Activated CD4-positive, alpha-beta T cell treated with anti-CD3 and anti-CD28 coated beads, Interleukin-2, amount 50 U/mL, for 1 hour (primary cell): ENCODE measurements around the gene NKX2-1.

Experiments used
- DNase-seq: peaks from one replicate; pipeline ENCODE4 v3.0.0-alpha.2; 2020

Gene NKX2-1

GRCh38 chr14:36517242-36518030, 2.6 kb downstream of the NKX2-1 start:
- DNase-seq, result no peak

- no peak for DNase-seq
These were observed 3.3 kb downstream of the NKX2-1 start for GRCh38 chr14:36516719-36517241.

- no peak for DNase-seq
These were observed 3.9 kb downstream of the NKX2-1 start for GRCh38 chr14:36515896-36516718.

DNA sequence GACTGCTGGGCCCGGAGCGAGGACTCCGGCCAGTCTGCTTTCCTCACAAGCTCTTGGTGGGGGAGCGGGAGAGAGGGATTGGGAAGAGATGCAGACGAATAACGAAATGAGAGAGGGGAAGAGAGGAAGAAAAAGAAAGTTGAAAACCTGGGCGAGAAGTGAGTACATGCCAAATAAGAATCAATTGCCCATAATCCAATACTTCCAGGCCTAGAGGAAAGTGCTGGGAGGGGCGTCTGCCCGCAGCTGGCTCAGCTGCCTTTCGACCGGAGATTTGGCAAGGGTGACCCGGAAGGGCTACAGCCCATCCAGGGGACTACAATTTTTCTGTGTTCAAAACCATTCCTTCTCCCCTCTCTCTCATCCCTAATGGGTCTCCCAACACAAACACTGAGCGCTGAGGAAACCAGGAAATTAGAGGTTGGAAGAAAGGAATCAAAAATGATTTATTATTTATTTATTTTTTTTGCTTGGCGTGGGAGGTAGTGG, 4.9 kb downstream of the NKX2-1 start:
- no peak for DNase-seq

GRCh38 chr14:36514278-36515104, 5.5 kb downstream of the NKX2-1 start:
- DNase-seq, result no peak

DNA sequence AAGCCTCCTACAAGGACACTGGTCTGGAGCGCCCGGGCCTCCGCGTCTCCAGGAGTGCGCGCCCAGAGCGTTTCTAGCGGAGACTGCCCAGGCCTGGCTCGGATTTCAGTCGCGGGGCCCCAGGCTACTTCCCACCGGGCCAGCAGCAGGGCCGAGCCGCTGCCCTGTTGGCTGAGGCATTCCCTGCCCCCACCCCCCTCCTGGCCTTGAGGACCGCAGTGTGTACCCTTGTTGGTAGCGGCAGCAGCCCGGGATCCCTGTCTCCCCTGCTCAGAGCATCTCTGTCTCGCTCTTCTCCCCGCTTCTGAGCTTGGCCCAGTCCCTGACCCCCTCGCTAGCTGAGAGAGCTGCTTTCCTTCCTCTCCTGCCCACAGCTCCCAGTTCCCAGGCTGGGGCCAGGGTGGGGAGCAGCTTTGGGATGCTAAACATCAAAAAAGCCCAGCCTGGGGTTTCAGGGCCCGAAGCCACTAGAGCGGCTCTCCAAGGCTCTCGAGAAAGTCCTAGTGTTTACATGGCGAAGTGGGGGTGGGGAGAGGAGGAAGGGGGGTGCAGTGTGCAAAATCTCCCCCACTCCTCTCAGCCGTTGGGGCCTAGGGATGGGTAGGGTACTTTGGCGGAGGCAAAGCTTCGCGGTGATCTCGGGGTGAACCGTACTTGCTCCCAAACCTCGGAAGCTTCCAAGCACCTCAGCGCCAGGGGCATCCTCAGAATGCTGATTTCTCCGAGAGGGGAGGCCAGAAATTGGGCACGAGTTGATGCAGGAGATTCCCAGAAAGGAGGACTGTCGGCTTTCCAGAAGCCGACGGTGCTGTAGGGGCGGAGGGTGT, 6.4 kb downstream of the NKX2-1 start:
- no peak for DNase-seq

DNA sequence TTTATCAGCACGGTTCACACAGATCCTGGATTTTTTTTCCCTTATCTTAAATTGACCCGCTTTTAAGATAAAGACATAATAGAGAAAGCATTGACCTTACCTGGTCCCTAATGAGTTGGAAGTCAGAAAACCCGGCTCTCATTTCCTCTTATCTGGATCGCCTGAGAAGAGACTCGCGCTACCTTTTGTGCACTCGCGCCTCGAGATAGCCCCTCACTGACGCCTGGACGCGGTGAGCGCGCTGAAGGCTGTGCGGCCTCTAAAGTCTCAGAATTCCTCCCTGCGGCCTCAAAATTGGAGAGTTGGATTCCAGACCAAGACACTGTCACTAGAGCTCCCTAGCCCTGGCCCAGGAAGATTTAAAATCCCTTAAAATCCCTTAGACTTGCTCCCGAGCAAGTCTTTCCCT, 7.0 kb downstream of the NKX2-1 start:
- DNase-seq, result no peak

DNA sequence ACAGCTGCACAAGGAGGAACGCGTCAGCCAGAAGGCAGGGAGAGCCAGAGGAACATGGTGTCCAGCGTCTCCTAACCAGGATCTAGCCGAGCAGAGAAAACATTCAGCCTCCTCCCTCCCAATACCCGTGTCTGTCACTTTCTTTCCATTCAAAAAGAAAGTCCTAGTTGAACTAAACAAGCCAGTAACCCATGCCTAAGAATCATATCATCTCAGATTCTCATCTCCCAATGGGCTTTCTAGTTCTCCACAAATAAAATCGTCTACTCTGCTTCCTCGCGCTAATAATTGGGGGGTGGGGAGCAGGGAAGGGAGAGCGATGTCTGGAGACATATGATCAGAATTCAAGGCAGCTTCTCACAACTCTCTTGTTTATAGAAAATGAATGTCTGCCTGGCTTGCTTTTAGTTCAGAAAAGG, 7.4 kb downstream of the NKX2-1 start:
- DNase-seq, result no peak

- no peak for DNase-seq
These were observed 7.9 kb downstream of the NKX2-1 start for GRCh38 chr14:36511981-36512584.

GRCh38 chr14:36510874-36511273, 9.2 kb downstream of the NKX2-1 start:
- no peak for DNase-seq

DNA sequence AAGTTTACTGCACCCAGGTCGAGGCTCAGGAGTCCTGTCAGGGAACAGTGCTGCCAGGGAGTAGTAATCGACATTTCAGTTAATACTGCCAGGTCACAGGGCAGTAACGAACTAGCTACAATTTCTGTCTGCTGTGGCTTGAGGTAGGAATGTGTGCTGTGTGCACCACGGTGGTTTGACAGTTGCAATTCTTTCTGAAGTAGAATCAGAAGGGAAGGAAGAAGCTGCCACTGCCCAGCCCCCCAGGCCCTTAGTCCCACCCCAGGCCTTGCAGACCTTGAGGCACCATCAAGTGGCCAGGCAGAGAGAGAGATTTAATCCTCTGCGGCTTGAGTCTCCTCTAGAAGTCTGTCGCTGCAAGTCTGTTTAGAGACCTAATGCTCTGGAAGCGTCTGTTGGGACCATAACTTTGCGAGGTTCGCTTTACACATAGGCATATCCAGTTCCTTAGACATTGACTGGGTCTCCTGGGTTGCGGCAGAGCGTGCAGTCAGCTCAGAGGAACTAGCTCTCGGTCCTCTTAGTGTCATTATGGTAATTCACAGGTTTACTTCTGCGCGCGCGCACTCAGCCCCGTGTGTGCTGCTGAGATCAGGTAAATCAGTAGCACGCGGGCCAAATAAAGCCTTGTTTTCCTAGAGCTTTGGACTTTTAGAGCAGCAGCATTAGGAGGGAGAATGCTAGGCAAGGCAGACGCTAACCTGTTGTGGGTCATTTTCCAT, 9.8 kb downstream of the NKX2-1 start:
- DNase-seq, result no peak

- no peak for DNase-seq
These were observed 10.7 kb downstream of the NKX2-1 start for GRCh38 chr14:36509069-36509917.

GRCh38 chr14:36508418-36509068, 11.5 kb downstream of the NKX2-1 start:
- no peak for DNase-seq

- no peak for DNase-seq
These were observed 12.1 kb downstream of the NKX2-1 start for GRCh38 chr14:36507847-36508417.

DNA sequence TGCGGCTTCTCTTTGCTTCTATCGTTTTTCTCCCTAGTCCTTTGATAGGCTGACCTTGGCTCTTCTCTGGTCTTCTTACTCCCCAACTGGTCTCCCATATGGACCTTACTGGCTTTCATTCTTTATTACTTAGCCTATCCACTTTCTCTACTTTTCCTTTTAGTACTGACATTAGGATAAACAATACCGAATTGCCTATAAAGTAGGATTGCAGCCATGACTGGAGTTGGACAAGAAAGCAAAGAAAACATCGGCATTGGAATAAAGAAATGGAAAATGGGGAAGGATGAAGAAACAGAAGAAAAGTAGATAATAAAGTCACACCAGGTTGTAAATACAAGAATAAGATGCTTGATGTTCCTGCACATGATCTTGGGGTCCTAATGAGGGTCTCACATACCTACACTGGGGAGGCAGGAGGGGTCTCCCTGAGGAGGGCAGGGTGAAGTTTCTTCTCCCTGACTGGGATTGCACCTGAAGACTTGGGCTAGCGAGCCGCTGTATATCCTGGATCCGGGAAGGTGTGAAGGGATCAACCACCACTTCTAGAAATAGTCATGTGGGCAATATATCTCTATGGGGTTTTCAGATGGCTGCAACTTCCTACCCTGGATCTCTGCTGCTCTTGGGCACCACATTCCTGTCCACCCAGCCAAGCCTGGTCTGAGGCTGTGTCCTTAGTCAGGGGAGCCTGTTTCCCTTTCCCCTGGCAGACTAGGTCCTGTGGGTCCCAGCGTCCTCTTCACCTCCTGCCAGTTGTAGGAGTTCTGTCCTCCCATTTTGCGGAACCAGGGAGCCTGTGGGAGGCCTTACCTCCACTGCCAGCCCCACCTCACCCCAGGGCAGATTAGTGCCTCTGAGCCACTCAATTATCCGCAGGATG, 13.1 kb downstream of the NKX2-1 start:
- no peak for DNase-seq

GRCh38 chr14:36505892-36506731, 13.9 kb downstream of the NKX2-1 start:
- DNase-seq, result no peak
